Psoas muscle (tissue), 8 donors: ENCODE data around the gene EPHB1. TPM values are rescaled to one million over a fixed set of nuclear protein-coding genes. Genes with fewer than 3 reads are reported as not detected.

Source experiments
- ATAC-seq, 4 donors: fragments of 200-7000 bp; cut with Tn5 transposase; one replicate each; pipeline ENCODE4 v1.9.1; 2020; ENCODE audit warnings: moderate library complexity in 3 of 4, mild to moderate bottlenecking in 2 of 4
- DNase-seq, 2 donors: peaks; one replicate each; pipeline ENCODE4 v3.0.0-alpha.2; 2020
- H3K27ac ChIP-seq: fragments of 200-600 bp; one replicate; pipeline ENCODE4 v1.8.0; 2022
- H3K27me3 ChIP-seq, 3 donors: fragments of 200-600 bp in 1 of 3; one replicate each; pipeline versions ENCODE4 v1.6.1 to v1.8.0; 2013 to 2022; ENCODE audit warnings: low read length in 2 of 3, mild to moderate bottlenecking in 2 of 3, moderate library complexity in 1 of 3; ENCODE audit not compliant: insufficient read depth in 3 of 3
- H3K36me3 ChIP-seq, 2 donors: fragments of 200-600 bp in 1 of 2; one replicate each; pipeline versions ENCODE4 v1.6.1 to v1.8.0; 2013 to 2022; ENCODE audit warnings: low read depth in 1 of 2, mild to moderate bottlenecking in 1 of 2, moderate library complexity in 1 of 2; ENCODE audit not compliant: insufficient read depth in 1 of 2
- H3K4me1 ChIP-seq: fragments of 200-600 bp; one replicate; pipeline ENCODE4 v1.8.0; 2022
- H3K4me3 ChIP-seq: fragments of 200-600 bp; one replicate; pipeline ENCODE4 v1.8.0; 2022; ENCODE audit warnings: mild to moderate bottlenecking
- H3K9me3 ChIP-seq: fragments of 200-600 bp; one replicate; pipeline ENCODE4 v1.8.0; 2022
- WGBS, 3 donors: extraction: QIAGEN DNeasy Blood & Tissue Kit; methylation state at CpG; one replicate each; pipeline versions ENCODE4 v1.1.6 to v1.1.7; 2013; 5-methylcytosine and 5-hydroxymethylcytosine counted together
- intact Hi-C, 2 donors: fragments of 100-400 bp; cut with DNase I; formaldehyde crosslinking; loops; one replicate each; pipeline versions ENCODE4 v1.11.0 to v1.14.2; 2022
- polyA plus RNA-seq, 3 donors: library from polyadenylated mRNA; stranded (reverse); fragments of 200-250 nt; gene quantifications; one replicate each; pipeline ENCODE4 v1.2.3, GENCODE V29; 2013
- total RNA-seq, 4 donors: library from RNA; stranded (reverse); fragmentation: NEBNext Ultra II Directional in 2 of 4; extraction: Animal tissue kit (Norgen Biotek cat#: 25700) in 2 of 4; gene quantifications; one replicate each; pipeline versions ENCODE4 v1.2.1 to v1.2.4, GENCODE V29; 2021 to 2023
- TF ChIP-seq, protein P1 (sequence below): fragments of 200-600 bp; IDR thresholded peaks from one replicate; pipeline ENCODE4 v1.8.0; 2022; ENCODE audit warnings: antibody characterized with exemption
- donor health status: healthy with polysubstance abuse.
- donor health status: DM: no; HTN: no; CAD: no; lungs with moderate emphysema.
- donor health status: Bipolar disorder and iron deficiency.
- donor health status: healthy.
- donor health status: DM: yes; HTN: yes; CAD: no.
- donor health status: DM: no; HTN: no; CAD: no.
- donor health status: DM: no; HTN: no; CAD: no.
- donor health status: DM: yes; HTN: yes; CAD: no.

The EPHB1 gene
- total and polyA plus RNA-seq, 7 donors: 0.85 to 6.3 (median 2.0) TPM

- H3K9me3 ChIP-seq: no peaks in the 10 kb centered on the region
- no peaks in the 10 kb centered on the region for H3K27me3 ChIP-seq
- TF ChIP-seq, protein P1, sequence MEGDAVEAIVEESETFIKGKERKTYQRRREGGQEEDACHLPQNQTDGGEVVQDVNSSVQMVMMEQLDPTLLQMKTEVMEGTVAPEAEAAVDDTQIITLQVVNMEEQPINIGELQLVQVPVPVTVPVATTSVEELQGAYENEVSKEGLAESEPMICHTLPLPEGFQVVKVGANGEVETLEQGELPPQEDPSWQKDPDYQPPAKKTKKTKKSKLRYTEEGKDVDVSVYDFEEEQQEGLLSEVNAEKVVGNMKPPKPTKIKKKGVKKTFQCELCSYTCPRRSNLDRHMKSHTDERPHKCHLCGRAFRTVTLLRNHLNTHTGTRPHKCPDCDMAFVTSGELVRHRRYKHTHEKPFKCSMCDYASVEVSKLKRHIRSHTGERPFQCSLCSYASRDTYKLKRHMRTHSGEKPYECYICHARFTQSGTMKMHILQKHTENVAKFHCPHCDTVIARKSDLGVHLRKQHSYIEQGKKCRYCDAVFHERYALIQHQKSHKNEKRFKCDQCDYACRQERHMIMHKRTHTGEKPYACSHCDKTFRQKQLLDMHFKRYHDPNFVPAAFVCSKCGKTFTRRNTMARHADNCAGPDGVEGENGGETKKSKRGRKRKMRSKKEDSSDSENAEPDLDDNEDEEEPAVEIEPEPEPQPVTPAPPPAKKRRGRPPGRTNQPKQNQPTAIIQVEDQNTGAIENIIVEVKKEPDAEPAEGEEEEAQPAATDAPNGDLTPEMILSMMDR: no peak
- 49 to 80% (median 58%) methylated on average over 1 of the region's 1 CpG for WGBS, 3 donors
- no peak for DNase-seq
- intact Hi-C loops: no loop called here
- no peak overlapping the region for H3K4me3 ChIP-seq
- no peak for ATAC-seq
- H3K27ac ChIP-seq: no peak overlapping the region
- no peaks in the 10 kb centered on the region for H3K4me1 ChIP-seq
- no peaks in the 10 kb centered on the region for H3K36me3 ChIP-seq
Observed at GRCh38 chr3:135239615-135239884, 444.5 kb downstream of the EPHB1 start.

DNA sequence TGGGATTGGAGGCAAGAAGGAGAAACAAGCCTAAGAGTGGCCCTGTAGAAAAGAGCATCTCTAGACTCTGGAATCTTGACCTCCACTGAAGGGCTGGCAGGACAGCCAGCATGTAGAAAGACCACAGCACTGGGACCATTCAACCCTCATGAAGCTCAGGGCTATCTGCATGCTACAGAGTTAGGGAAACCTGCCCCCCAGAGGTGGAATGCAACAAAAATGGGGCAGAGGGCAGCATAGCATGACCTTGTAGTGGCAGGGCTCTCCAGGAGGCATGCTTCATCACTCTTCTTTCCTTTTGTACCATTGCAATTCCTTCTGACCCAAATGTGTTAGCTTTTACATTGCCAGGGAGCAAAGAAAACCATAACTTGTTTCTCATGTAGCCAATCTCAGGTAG lies 445.4 kb downstream of the EPHB1 start:
- no peaks in the 10 kb centered on the region for H3K27me3 ChIP-seq
- H3K4me3 ChIP-seq: no peak overlapping the region
- H3K4me1 ChIP-seq: no peaks in the 10 kb centered on the region
- DNase-seq (no peak), ATAC-seq (peak in 2 of 4 donors; percentile 44 to 61)
- H3K9me3 ChIP-seq: no peaks in the 10 kb centered on the region
- TF ChIP-seq, protein P1: no peak
- intact Hi-C loops: loop anchor here (10.0 kb wide), 1 partner anchor 446 kb away; the partner anchor contains the start of gene EPHB1 (in 2 of the 2)
- H3K27ac ChIP-seq: no peak overlapping the region
- no peaks in the 10 kb centered on the region for H3K36me3 ChIP-seq

DNA sequence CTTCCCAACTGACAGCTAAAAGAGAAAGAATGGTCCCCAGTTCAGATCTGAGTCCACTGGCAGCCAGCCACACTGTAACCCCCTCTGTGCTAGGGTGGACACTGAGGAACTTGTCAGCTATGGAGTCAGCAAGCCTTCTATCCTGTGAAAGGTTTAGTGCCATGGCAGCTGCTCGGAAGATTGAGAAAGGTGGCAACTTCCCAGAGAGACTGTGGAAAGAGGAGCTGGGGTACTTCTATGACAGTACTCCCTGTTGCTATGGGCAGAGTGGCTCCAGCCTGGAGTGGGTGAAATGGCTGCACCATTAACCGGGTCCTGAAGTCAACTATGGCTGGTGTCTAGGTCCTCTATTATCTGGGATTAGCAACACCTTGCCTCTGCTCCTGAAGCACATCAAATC lies 447.2 kb downstream of the EPHB1 start:
- Histone ChIP-seq H3K4me3 (no peak overlapping the region), H3K9me3 (no peaks in the 10 kb centered on the region), H3K36me3 (no peaks in the 10 kb centered on the region), H3K27ac (no peak overlapping the region), H3K4me1 (no peaks in the 10 kb centered on the region), H3K27me3 (no peaks in the 10 kb centered on the region)
- DNase-seq (no peak), ATAC-seq (peak in 3 of 4 donors; percentile 67 to 81 (median 74))
- 50 to 69% (median 53%) methylated on average over 2 of the region's 2 CpGs for WGBS, 3 donors
- TF ChIP-seq, protein P1: no peak
- intact Hi-C loops: loop anchor here (10.0 kb wide), 1 partner anchor 447 kb away; the partner anchor contains the start of gene EPHB1 (in 2 of the 2)

GRCh38 chr3:135243616-135244015 lies 448.6 kb downstream of the EPHB1 start:
- TF ChIP-seq, protein P1: no peak
- Histone ChIP-seq H3K4me1 (peaks cover 10% of the 10 kb centered on the region), H3K4me3 (no peak overlapping the region), H3K27me3 (no peaks in the 10 kb centered on the region), H3K36me3 (no peaks in the 10 kb centered on the region), H3K27ac (no peak overlapping the region), H3K9me3 (no peaks in the 10 kb centered on the region)
- WGBS, 3 donors: 68 to 76% (median 71%) methylated on average over 3 of the region's 3 CpGs
- intact Hi-C loops: loop anchor here (10.0 kb wide), 1 partner anchor 449 kb away; the partner anchor contains the start of gene EPHB1 (in 2 of the 2)
- ATAC-seq (no peak), DNase-seq (no peak)

GRCh38 chr3:135246027-135246426 lies 451.0 kb downstream of the EPHB1 start:
- intact Hi-C loops: loop anchor here (10.0 kb wide), 1 partner anchor 451 kb away; the partner anchor contains the start of gene EPHB1 (in 2 of the 2)
- no peaks in the 10 kb centered on the region for H3K9me3 ChIP-seq
- H3K27me3 ChIP-seq: no peaks in the 10 kb centered on the region
- no peaks in the 10 kb centered on the region for H3K36me3 ChIP-seq
- H3K27ac ChIP-seq: no peak overlapping the region
- no peak overlapping the region for H3K4me3 ChIP-seq
- no peak for DNase-seq
- no peak for ATAC-seq
- peaks cover 10% of the 10 kb centered on the region for H3K4me1 ChIP-seq
- TF ChIP-seq, protein P1: peak; percentile 9
- 30 to 53% (median 47%) methylated on average over 1 of the region's 1 CpG for WGBS, 3 donors
